HG03571 (cell line): ENCODE measurements around the gene EDN2.

Source experiments
- ATAC-seq: cut with Tn5 transposase; IDR thresholded peaks from one replicate; pipeline ENCODE4 v1.9.1; 2021; ENCODE audit not compliant: unreplicated experiment

Gene EDN2

GRCh38 chr1:41499591-41499990 lies 15.1 kb upstream of the EDN2 start:
- no peak for ATAC-seq

GRCh38 chr1:41498804-41499203 lies 14.3 kb upstream of the EDN2 start:
- no peak for ATAC-seq

GRCh38 chr1:41498391-41498790 lies 13.9 kb upstream of the EDN2 start:
- no peak for ATAC-seq

GRCh38 chr1:41497461-41498030 lies 13.1 kb upstream of the EDN2 start:
- ATAC-seq: no peak

GRCh38 chr1:41497056-41497440 lies 12.6 kb upstream of the EDN2 start:
- no peak for ATAC-seq

GRCh38 chr1:41496080-41497055 lies 11.9 kb upstream of the EDN2 start:
- ATAC-seq: no peak

- ATAC-seq: no peak
Observed at GRCh38 chr1:41495210-41495948, 10.9 kb upstream of the EDN2 start.

GRCh38 chr1:41494351-41495209 lies 10.1 kb upstream of the EDN2 start:
- no peak for ATAC-seq

- ATAC-seq: no peak
Observed at GRCh38 chr1:41493626-41494350, 9.3 kb upstream of the EDN2 start.

GRCh38 chr1:41493117-41493536 lies 8.6 kb upstream of the EDN2 start:
- no peak for ATAC-seq

- ATAC-seq: no peak
Observed at GRCh38 chr1:41492341-41492848, 7.9 kb upstream of the EDN2 start.

- no peak for ATAC-seq
Observed at GRCh38 chr1:41490911-41491310, 6.4 kb upstream of the EDN2 start.

- no peak for ATAC-seq
Observed at GRCh38 chr1:41489561-41489960, 5.1 kb upstream of the EDN2 start.

- no peak for ATAC-seq
Observed at GRCh38 chr1:41488040-41488951, 3.8 kb upstream of the EDN2 start.

- ATAC-seq: no peak
Observed at GRCh38 chr1:41487126-41488039, 2.9 kb upstream of the EDN2 start.

- no peak for ATAC-seq
Observed at GRCh38 chr1:41486371-41487125, 2.1 kb upstream of the EDN2 start.

- ATAC-seq: no peak
Observed at GRCh38 chr1:41486053-41486370, 1.5 kb upstream of the EDN2 start.
